K562 (cell line): Measurements from ENCODE around the gene FASTK. TPM values are rescaled to one million over a fixed set of nuclear protein-coding genes. Genes with fewer than 3 reads are reported as not detected.
A peak's percentile ranks its signal among the peaks of the same experiment; 100 is the strongest.

Experiments
- EGR1 ChIP-seq: fragments of 450-650 bp; conservative IDR thresholded peaks from 2 replicates; pipeline ENCODE4 v1.6.1; 2017; ENCODE audit warnings: mild to moderate bottlenecking
- GATAD2B ChIP-seq: fragments of 450-650 bp; IDR thresholded peaks from 2 replicates; pipeline ENCODE4 v1.6.1; 2017; ENCODE audit warnings: mild to moderate bottlenecking, borderline replicate concordance
- JUND ChIP-seq, 2 experiments: IDR thresholded peaks; 2 replicates in 1 of 2; 3 replicates in 1 of 2; pipeline ENCODE4 v1.6.1; 2011; ENCODE audit warnings: borderline replicate concordance in 2 of 2, low read depth in 2 of 2, low read length in 2 of 2, improper control_type of control experiment in 1 of 2, missing biosample characterization in 1 of 2, missing genetic modification characterization in 1 of 2, missing genetic modification reagents in 1 of 2
- SMARCA4 ChIP-seq: fragments of 450-650 bp; IDR thresholded peaks from 2 replicates; pipeline ENCODE4 v1.6.1; 2016
- ZBED1 ChIP-seq: IDR thresholded peaks from 2 replicates; pipeline ENCODE4 v1.6.1; 2014
- ZNF24 ChIP-seq: fragments of 450-650 bp; IDR thresholded peaks from 2 replicates; pipeline ENCODE4 v1.6.1; 2016
- ZNF274 ChIP-seq: IDR thresholded peaks from 2 replicates; pipeline ENCODE4 v1.6.1; 2011; ENCODE audit warnings: low read depth, mild to moderate bottlenecking, low read length, moderate library complexity, borderline replicate concordance
- polyA plus RNA-seq, 8 experiments: library from polyadenylated mRNA; depleted of rRNA in 4 of 8; stranded (reverse) in 5 of 8; unstranded in 3 of 8; fragments of >200 nt; fragmentation: Nextera tagmentation in 2 of 8; fragmentation: Illumina TruSeq in 1 of 8; extraction: Ambion mirVana in 2 of 8; extraction: Trizol in 1 of 8; gene quantifications; 2 replicates each; pipeline versions ENCODE4 v1.2.1 to v1.2.3, GENCODE V29; 2011 to 2014; ENCODE audit warnings: inconsistent platforms in 1 of 8, missing spikeins in 1 of 8
- total RNA-seq, 7 experiments: library from RNA; depleted of rRNA in 6 of 7; stranded (reverse); fragments of >200 nt in 6 of 7; fragmentation: Illumina TruSeq in 2 of 7; extraction: Trizol in 2 of 7; gene quantifications; 2 replicates each; pipeline versions ENCODE4 v1.2.1 to v1.2.3, GENCODE V29; 2011 to 2021; ENCODE audit warnings: low replicate concordance in 1 of 7
- TF ChIP-seq, protein P1 (sequence below), 2 experiments: fragments of 450-650 bp; IDR thresholded peaks; 2 replicates each; pipeline ENCODE4 v1.6.1; 2016; ENCODE audit warnings: mild to moderate bottlenecking in 2 of 2, borderline replicate concordance in 1 of 2, low read depth in 1 of 2, moderate library complexity in 1 of 2
- TF ChIP-seq, protein P2 (sequence below), 2 experiments: fragments of 200-800 bp in 1 of 2; sonication (Bioruptor generic) in 1 of 2; sonication (generic) in 1 of 2; formaldehyde crosslinking in 1 of 2; IDR thresholded peaks in 1 of 2; conservative IDR thresholded peaks in 1 of 2; 2 replicates each; pipeline versions ENCODE4 v1.5.0 to v1.6.1; 2016 to 2020; ENCODE audit warnings: missing compliant biosample characterization in 1 of 2, missing genetic modification characterization in 1 of 2, missing genetic modification reagents in 1 of 2
- TF ChIP-seq, protein P3 (sequence below): sonication (generic); formaldehyde crosslinking; IDR thresholded peaks from 2 replicates; pipeline ENCODE4 v1.8.1; 2022; ENCODE audit warnings: missing genetic modification reagents

Gene FASTK
- total and polyA plus RNA-seq, 9 of the 15 experiments (the other 6 are each of a cell fraction or from before 2014, with no cell fraction given) = 0.51 to 150 (median 48.2) TPM

DNA sequence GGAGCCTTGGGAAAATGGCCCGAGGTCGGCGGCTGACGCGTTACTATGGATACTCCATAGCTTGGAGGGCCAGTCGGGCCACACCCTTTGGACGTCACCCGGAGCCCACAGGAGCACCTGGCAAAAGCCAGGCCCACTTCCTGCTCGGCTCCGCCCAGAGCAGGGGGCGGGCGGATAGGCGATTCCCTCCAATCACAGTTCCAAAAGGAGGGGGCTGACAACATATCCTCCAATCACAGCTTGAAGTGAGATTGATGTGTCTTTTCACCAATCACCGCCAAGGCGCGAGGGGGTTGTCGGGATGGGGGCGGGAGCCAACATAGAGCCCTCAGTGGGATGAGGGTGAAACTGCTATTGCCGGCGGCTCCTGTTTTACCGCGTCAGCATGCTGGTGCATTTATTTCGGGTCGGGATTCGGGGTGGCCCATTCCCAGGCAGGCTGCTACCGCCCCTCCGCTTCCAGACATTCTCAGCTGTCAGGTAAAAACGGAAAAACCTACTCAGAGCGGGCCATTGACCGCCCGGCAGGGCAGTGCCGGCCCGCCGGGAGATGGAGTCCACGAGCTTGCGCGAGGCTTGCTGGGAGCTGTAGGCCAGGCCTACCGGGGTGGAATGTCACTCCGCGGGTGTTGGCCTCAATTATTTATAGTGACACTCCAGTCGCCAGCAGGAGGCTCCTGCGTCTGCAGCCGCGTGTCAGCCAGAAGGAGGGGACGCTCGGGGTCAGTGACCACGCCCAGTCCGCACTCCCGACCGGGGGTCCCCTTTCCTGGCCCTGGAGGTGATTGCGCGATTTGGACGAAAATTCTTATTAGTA, 52.3 kb downstream of the FASTK start, which contains the start of gene ABCB8 (continued):
- TF ChIP-seq, protein P1, sequence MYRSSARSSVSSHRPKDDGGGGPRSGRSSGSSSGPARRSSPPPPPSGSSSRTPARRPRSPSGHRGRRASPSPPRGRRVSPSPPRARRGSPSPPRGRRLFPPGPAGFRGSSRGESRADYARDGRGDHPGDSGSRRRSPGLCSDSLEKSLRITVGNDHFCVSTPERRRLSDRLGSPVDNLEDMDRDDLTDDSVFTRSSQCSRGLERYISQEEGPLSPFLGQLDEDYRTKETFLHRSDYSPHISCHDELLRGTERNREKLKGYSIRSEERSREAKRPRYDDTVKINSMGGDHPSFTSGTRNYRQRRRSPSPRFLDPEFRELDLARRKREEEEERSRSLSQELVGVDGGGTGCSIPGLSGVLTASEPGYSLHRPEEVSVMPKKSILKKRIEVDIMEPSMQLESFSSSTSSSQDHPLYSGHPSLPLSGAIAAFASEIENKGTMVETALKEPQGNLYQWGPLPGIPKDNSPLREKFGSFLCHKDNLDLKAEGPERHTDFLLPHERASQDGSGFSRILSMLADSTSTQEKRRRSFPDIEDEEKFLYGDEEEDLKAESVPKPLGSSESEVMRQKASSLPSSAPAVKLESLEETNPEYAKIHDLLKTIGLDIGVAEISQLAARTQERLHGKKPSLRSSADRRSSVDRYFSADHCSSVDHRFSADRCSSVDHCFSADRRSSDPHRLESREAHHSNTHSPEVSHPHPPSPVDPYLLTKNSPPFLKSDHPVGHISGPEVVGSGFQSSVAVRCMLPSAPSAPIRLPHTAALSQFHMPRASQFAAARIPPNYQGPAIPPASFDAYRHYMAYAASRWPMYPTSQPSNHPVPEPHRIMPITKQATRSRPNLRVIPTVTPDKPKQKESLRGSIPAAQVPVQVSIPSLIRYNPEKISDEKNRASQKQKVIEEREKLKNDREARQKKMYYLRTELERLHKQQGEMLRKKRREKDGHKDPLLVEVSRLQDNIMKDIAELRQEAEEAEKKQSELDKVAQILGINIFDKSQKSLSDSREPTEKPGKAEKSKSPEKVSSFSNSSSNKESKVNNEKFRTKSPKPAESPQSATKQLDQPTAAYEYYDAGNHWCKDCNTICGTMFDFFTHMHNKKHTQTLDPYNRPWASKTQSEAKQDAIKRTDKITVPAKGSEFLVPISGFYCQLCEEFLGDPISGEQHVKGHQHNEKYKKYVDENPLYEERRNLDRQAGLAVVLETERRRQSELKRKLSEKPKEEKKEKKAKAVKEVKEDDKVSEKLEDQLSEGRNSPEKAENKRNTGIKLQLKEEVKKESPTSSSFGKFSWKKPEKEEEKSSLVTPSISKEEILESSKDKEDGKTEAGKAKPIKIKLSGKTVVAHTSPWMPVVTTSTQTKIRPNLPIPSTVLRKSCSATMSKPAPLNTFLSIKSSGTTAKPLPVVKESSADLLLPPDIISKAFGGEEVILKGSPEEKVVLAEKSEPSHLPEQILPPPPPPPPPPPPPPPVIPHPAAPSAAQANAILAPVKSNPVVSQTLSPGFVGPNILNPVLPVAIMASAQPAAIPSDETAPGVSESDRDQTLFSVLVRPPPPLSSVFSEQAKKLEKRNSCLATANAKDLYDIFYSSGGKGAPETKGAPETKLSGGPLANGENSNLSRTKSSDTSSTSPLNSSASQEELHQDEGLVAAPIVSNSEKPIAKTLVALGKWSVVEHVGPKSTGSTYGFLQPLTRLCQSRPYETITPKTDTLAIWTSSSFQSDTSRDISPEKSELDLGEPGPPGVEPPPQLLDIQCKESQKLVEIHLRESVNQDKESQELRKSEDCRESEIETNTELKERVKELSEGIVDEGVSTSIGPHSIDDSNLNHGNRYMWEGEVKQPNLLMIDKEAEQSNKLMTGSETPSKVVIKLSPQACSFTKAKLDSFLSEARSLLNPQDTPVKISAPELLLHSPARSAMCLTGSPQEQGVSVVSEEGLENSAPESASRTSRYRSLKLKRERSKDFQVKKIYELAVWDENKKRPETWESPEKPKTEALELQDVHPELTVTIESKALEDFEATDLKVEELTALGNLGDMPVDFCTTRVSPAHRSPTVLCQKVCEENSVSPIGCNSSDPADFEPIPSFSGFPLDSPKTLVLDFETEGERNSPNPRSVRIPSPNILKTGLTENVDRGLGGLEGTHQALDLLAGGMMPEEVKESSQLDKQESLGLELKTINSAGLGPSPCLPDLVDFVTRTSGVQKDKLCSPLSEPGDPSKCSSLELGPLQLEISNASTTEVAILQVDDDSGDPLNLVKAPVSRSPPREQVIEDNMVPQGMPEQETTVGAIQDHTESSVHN (IDR thresholded peaks at IDR 0.05; ENCODE audit: borderline replicate concordance in 1 of 2, low read depth in 1 of 2) = no peak; a peak in 1 of 4 replicates
- TF ChIP-seq ZNF274 (no peak), ZNF24 (0 out of 2 replicates have a peak, but pooled peaks have one; percentile 6), SMARCA4 (peak; percentile 65), EGR1 (peak; percentile 76), ZBED1 (peak; percentile 46; the same call in 1 of the 2 replicates), JUND (IDR thresholded peaks at IDR 0.05; ENCODE audit: borderline replicate concordance, low read depth, low read length) (peak; percentile 82), JUND (tag; IDR thresholded peaks at IDR 0.05; ENCODE audit: borderline replicate concordance, low read depth, low read length) (peak; percentile 65; the same call in 2 of the 3 replicates), GATAD2B (no peak; the same call in 1 of the 2 replicates)
- TF ChIP-seq, protein P2, sequence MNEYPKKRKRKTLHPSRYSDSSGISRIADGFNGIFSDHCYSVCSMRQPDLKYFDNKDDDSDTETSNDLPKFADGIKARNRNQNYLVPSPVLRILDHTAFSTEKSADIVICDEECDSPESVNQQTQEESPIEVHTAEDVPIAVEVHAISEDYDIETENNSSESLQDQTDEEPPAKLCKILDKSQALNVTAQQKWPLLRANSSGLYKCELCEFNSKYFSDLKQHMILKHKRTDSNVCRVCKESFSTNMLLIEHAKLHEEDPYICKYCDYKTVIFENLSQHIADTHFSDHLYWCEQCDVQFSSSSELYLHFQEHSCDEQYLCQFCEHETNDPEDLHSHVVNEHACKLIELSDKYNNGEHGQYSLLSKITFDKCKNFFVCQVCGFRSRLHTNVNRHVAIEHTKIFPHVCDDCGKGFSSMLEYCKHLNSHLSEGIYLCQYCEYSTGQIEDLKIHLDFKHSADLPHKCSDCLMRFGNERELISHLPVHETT (CRISPR knock-in tag; conservative IDR thresholded peaks at IDR 0.05 in 1 of 2, IDR thresholded peaks at IDR 0.05 in 1 of 2) = peak in 1 of 2 experiments; percentile 92; a peak in 2 of 4 replicates
- TF ChIP-seq, protein P3, sequence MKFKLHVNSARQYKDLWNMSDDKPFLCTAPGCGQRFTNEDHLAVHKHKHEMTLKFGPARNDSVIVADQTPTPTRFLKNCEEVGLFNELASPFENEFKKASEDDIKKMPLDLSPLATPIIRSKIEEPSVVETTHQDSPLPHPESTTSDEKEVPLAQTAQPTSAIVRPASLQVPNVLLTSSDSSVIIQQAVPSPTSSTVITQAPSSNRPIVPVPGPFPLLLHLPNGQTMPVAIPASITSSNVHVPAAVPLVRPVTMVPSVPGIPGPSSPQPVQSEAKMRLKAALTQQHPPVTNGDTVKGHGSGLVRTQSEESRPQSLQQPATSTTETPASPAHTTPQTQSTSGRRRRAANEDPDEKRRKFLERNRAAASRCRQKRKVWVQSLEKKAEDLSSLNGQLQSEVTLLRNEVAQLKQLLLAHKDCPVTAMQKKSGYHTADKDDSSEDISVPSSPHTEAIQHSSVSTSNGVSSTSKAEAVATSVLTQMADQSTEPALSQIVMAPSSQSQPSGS (CRISPR knock-in tag) = no peak
